Prostate gland (tissue), 2 donors: ENCODE measurements around the gene MEGF8. TPM values are rescaled to one million over a fixed set of nuclear protein-coding genes. Genes with fewer than 3 reads are reported as not detected.
A peak's percentile ranks its signal among the peaks of the same experiment; 100 is the strongest.

Experiments used
- DNase-seq: peaks from one replicate; pipeline ENCODE4 v3.0.0-alpha.2; 2019; ENCODE audit warnings: low spot score
- H3K27ac ChIP-seq, 2 donors: fragments of 200-600 bp; sonication (generic); 2 replicates each; pipeline ENCODE4 v1.5.1; 2017 to 2019
- H3K27me3 ChIP-seq: fragments of 200-600 bp; sonication (generic); replicated peaks from 2 replicates; pipeline ENCODE4 v1.5.1; 2019; ENCODE audit not compliant: insufficient read depth
- H3K36me3 ChIP-seq, 2 donors: fragments of 200-600 bp; sonication (generic); 1 replicate in 1 of 2; 2 replicates in 1 of 2; pipeline versions ENCODE4 v1.5.1 to v1.8.1; 2017 to 2019
- H3K4me1 ChIP-seq: fragments of 200-600 bp; sonication (generic); replicated peaks from 2 replicates; pipeline ENCODE4 v1.5.1; 2019
- H3K4me3 ChIP-seq, 2 donors: fragments of 200-600 bp; sonication (generic); 2 replicates each; pipeline ENCODE4 v1.5.1; 2017 to 2019
- H3K9me3 ChIP-seq: fragments of 200-600 bp; sonication (generic); 2 replicates; pipeline ENCODE4 v1.5.1; 2017
- CTCF ChIP-seq, 4 experiments: fragments of 200-600 bp in 2 of 4; fragments of 450-650 bp in 2 of 4; sonication (generic) in 2 of 4; IDR thresholded peaks; 1 replicate in 3 of 4; 2 replicates in 1 of 4; pipeline ENCODE4 v1.5.1; 2016 to 2019; ENCODE audit warnings: antibody characterized with exemption in 4 of 4, mild to moderate bottlenecking in 2 of 4, moderate library complexity in 2 of 4
- POLR2A ChIP-seq: fragments of 450-650 bp; IDR thresholded peaks from one replicate; pipeline ENCODE4 v1.6.1; 2016; ENCODE audit warnings: antibody characterized with exemption, mild to moderate bottlenecking
- POLR2AphosphoS5 ChIP-seq: sonication (generic); formaldehyde crosslinking; IDR thresholded peaks from one replicate; pipeline ENCODE4 v1.6.1; 2017; ENCODE audit warnings: antibody characterized with exemption
- WGBS: methylation state at CpG from one replicate; pipeline ENCODE4 v1.1.5; 2018; 5-methylcytosine and 5-hydroxymethylcytosine counted together
- intact Hi-C: fragments of 100-400 bp; cut with DNase I; formaldehyde crosslinking; loops from one replicate; pipeline ENCODE4 v1.14.2; 2022
- total RNA-seq, 2 donors: library from RNA; depleted of rRNA; stranded (reverse); fragments of >200 nt; gene quantifications; one replicate each; pipeline ENCODE4 v1.1.0, GENCODE V29; 2016

The MEGF8 gene
- total RNA-seq, 2 donors from 2014 or later: 22.8 to 30.7 TPM

- peak; percentile 88 for DNase-seq
- Histone ChIP-seq H3K4me3 (peak overlapping the region; percentile 48 to 60), H3K36me3 (no peaks in the 10 kb centered on the region), H3K4me1 (no peaks in the 10 kb centered on the region), H3K9me3 (no peaks in the 10 kb centered on the region), H3K27me3 (no peaks in the 10 kb centered on the region), H3K27ac (peak overlapping the region; percentile 72 to 76)
- peak; percentile 30 for TF ChIP-seq POLR2AphosphoS5
- TF ChIP-seq POLR2A: peak; percentile 29
- peak; percentile 77 to 93 (median 85) for TF ChIP-seq CTCF (IDR thresholded peaks at IDR 0.05)
- 1% methylated on average over 67 of the region's 80 CpGs for WGBS
- intact Hi-C loops: no loop called here
These were observed 76.2 kb downstream of the MEGF8 start for GRCh38 chr19:42401365-42402303.

DNA sequence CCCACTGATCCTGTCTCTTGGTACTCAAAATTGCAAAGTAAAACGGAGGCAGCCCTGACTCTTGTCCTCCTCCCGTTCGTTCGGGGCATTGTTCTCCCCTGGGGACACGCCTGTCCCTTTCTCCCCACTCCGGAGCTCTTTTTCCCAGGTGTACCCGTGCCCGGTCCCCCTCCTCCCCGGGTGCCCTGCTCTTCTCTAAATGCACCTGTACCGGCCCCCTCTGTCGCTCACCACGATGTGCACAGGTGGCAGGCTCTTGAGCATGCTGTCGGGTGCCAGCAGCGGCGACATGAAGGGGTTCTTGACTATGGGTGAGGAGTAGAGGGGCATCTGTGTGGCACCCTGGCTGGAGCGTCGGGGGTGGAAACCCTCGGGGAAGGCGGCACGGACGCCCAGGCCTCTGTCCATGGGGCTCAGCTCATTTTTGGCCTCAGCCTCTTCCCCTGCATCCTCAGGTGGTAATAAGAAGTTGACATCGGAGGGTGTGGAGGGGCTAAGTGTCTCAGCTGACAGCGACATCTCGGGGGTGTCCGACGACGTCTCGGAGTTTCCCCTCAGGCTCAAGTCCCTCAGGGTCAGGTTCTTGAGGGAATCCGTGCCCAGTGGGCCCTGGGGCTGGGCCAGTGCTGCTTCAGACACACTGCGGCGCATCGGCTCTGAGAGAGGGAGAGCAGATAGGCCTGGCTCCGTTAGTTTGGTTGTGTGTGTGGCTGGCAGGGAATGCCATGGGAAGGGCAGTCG is 77.1 kb downstream of the MEGF8 start:
- no peaks in the 10 kb centered on the region for H3K27me3 ChIP-seq
- peak overlapping the region; percentile 72 to 76 for H3K27ac ChIP-seq
- 56% methylated on average over 34 of the region's 34 CpGs for WGBS
- TF ChIP-seq CTCF (IDR thresholded peaks at IDR 0.05) (no peak), POLR2AphosphoS5 (no peak), POLR2A (no peak)
- DNase-seq: no peak
- H3K36me3 ChIP-seq: no peaks in the 10 kb centered on the region
- no peaks in the 10 kb centered on the region for H3K4me1 ChIP-seq
- intact Hi-C loops: no loop called here
- no peaks in the 10 kb centered on the region for H3K9me3 ChIP-seq
- peak overlapping the region; percentile 48 to 60 for H3K4me3 ChIP-seq

DNA sequence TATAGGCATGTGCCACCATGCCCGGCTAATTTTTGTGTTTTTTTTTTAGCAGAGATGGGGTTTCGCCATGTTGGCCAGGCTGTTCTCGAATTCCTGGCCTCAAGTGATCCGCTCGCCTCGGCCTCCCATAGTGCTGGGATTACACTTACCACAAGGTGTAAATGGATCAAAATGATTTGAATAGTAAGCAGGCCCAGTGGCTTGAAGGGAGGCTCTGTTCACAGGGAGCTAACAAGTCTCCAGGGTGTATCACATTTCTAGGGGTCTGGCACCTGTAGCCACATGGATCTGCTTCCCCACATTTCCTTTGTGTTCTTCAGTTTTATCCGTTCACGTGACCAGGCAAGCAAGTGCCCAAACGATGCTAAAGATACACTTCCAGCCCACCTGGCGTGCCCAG is 78.2 kb downstream of the MEGF8 start:
- no peaks in the 10 kb centered on the region for H3K36me3 ChIP-seq
- intact Hi-C loops: no loop called here
- no peak for DNase-seq
- TF ChIP-seq POLR2A (no peak), POLR2AphosphoS5 (no peak), CTCF (IDR thresholded peaks at IDR 0.05) (no peak)
- WGBS: 93% methylated on average over 10 of the region's 10 CpGs
- no peaks in the 10 kb centered on the region for H3K4me1 ChIP-seq
- no peak overlapping the region for H3K27ac ChIP-seq
- H3K9me3 ChIP-seq: no peaks in the 10 kb centered on the region
- H3K4me3 ChIP-seq: no peak overlapping the region
- H3K27me3 ChIP-seq: no peaks in the 10 kb centered on the region

DNA sequence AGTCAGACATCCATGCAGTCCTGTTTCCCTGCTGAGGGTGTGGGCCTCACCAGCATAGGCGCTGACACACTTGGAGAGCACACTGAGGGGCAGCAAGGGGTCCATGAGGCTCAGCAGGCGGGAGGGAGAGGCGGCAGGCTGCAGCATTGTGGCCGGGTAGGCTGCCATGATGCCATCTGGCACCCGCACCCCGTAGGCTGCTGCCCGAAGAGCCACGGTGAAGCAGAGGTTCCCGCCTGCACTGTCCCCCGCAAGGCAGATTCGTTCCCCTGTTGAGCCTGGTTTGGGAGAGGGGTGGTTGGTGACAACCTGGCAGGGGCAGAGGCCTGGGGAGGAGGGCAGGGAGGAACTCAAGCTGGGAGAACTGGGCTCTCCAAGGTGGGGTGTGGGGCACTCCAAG is 80.7 kb downstream of the MEGF8 start:
- Histone ChIP-seq H3K27ac (no peak overlapping the region), H3K36me3 (no peaks in the 10 kb centered on the region), H3K4me1 (no peaks in the 10 kb centered on the region), H3K9me3 (no peaks in the 10 kb centered on the region), H3K27me3 (no peaks in the 10 kb centered on the region), H3K4me3 (no peak overlapping the region)
- 97% methylated on average over 11 of the region's 11 CpGs for WGBS
- DNase-seq: no peak
- TF ChIP-seq CTCF (IDR thresholded peaks at IDR 0.05) (no peak), POLR2AphosphoS5 (no peak), POLR2A (no peak)
- intact Hi-C loops: no loop called here
